Activated CD8-positive, alpha-beta T cell treated with anti-CD3 and anti-CD28 coated beads, Interleukin-2, amount 10 ng/mL, durations not matched to agents 7 days and 5 days (primary cell): Measurements from ENCODE around the gene BRSK2. TPM values are rescaled to one million over a fixed set of nuclear protein-coding genes. Genes with fewer than 3 reads are reported as not detected.

Experiments
- ATAC-seq: fragments of 150-1000 bp; cut with Tn5 transposase; one replicate; pipeline ENCODE4 v1.10.0; 2021; ENCODE audit warnings: moderate library complexity
- CTCF ChIA-PET: fragments of 350-600 bp; sonication (Branson Sonifier 250); formaldehyde crosslinking; loops from one replicate; lab custom pipeline; 2021; ENCODE audit warnings: antibody characterized with exemption; lab: Charles Lee
- POLR2A ChIA-PET: fragments of 350-600 bp; sonication (Branson Sonifier 250); formaldehyde crosslinking; loops from one replicate; lab custom pipeline; 2021; ENCODE audit warnings: antibody characterized with exemption; lab: Charles Lee
- DNase-seq: peaks from one replicate; pipeline ENCODE4 v3.0.0-alpha.2; 2020
- H3K27ac Mint-ChIP-seq: one replicate; pipeline ENCODE4 v1.8.0; 2021; ENCODE audit warnings: mild to moderate bottlenecking, mixed read lengths
- H3K27me3 Mint-ChIP-seq: one replicate; pipeline ENCODE4 v1.8.0; 2021; ENCODE audit warnings: low read depth, mixed read lengths
- H3K36me3 Mint-ChIP-seq: one replicate; pipeline ENCODE4 v1.8.0; 2021; ENCODE audit warnings: low read depth, mixed read lengths
- H3K4me1 Mint-ChIP-seq: one replicate; pipeline ENCODE4 v1.8.0; 2021; ENCODE audit warnings: low read depth, mixed read lengths
- H3K4me3 Mint-ChIP-seq: one replicate; pipeline ENCODE4 v1.8.0; 2021; ENCODE audit warnings: mild to moderate bottlenecking, mixed read lengths
- H3K9me3 Mint-ChIP-seq: one replicate; pipeline ENCODE4 v1.8.0; 2022; ENCODE audit warnings: mixed read lengths; ENCODE audit not compliant: insufficient read depth
- total RNA-seq, 2 experiments: library from RNA; stranded (reverse); gene quantifications; one replicate each; pipeline ENCODE4 v1.2.3, GENCODE V29; 2021

BRSK2 gene
- total RNA-seq, 2 experiments from 2014 or later, result 0.39 TPM; not detected in 1

DNA sequence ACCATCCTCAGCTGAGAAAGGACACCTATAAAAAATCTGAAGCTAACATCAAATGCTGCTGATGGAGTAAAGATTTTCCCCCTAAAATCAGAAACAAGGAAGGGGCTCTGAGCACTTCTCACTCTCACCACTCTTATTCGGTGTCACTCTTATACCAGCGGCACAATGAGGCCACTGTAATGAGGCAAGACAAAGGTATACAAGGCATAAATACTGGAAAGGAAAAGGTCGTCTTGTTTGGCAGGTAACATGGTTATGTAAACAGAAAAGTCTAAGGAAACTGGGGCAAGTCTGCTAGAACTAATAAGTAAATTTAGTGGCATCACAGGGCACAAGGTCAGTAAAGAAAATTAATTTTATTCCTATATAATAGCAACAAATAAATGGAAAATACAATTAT lies 104.9 kb downstream of the BRSK2 start:
- Mint-ChIP-seq H3K4me3 (no peak overlapping the region), H3K36me3 (peaks cover 11% of the 10 kb centered on the region), H3K27me3 (no peaks in the 10 kb centered on the region), H3K27ac (no peak overlapping the region), H3K4me1 (no peaks in the 10 kb centered on the region), H3K9me3 (no peaks in the 10 kb centered on the region)
- DNase-seq (no peak), ATAC-seq (no peak)
- CTCF ChIA-PET, result no interaction called here
- POLR2A ChIA-PET, result no interaction called here

DNA sequence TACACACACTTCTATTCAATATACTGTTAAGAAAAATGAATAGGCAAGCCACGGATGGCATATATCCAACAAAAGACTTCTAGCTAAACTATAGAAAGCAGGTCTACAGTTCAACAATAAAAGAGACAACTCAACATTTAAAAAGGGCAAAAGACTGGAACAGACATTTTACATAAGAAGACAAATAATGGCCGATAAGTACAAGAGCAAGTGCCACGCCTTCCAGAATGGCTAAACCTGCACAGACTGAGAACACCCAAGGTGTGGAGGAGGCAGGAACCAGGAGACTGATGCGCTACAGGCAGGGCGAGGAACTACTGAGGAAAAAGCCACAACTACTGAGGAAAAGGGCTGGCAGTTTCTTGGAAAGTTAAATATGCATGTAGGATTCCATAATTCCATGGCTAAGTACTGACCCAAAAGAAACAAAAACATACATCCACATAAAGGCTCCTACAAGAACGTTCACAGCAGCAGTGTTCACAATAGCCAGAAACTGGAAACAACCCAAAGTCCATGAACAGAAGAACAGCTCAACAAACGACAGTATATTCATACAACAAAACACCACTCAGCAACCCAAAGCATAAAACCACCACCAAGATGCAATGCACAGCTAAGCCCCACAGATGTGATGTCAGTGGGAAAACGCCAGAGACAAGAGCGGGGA lies 106.5 kb downstream of the BRSK2 start:
- Mint-ChIP-seq H3K4me1 (peaks cover 3% of the 10 kb centered on the region), H3K27me3 (no peaks in the 10 kb centered on the region), H3K4me3 (no peak overlapping the region), H3K27ac (no peak overlapping the region), H3K36me3 (peaks cover 24% of the 10 kb centered on the region), H3K9me3 (no peaks in the 10 kb centered on the region)
- POLR2A ChIA-PET, result no interaction called here
- CTCF ChIA-PET, result no interaction called here
- DNase-seq, result no peak
- no peak for ATAC-seq

DNA sequence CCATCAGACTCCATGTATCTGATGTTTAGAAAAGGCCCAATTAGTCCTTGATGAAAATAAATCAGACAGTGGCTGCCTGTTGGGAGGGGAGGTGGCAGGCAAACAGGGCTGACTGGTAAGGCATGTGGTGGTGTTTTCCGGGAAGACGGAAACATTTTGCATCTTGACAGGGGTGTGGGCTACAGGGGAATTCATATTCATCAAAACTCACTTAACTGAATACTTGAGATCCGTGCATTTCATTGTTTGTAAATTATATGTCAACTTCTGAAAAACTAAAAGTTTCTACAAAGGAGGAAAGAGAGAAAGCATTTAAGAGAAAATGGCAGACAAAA lies 107.0 kb downstream of the BRSK2 start:
- CTCF ChIA-PET, result no interaction called here
- Mint-ChIP-seq H3K27me3 (no peaks in the 10 kb centered on the region), H3K4me1 (peaks cover 3% of the 10 kb centered on the region), H3K4me3 (no peak overlapping the region), H3K27ac (no peak overlapping the region), H3K36me3 (peaks cover 25% of the 10 kb centered on the region), H3K9me3 (no peaks in the 10 kb centered on the region)
- ATAC-seq (no peak), DNase-seq (no peak)
- POLR2A ChIA-PET, result no interaction called here

DNA sequence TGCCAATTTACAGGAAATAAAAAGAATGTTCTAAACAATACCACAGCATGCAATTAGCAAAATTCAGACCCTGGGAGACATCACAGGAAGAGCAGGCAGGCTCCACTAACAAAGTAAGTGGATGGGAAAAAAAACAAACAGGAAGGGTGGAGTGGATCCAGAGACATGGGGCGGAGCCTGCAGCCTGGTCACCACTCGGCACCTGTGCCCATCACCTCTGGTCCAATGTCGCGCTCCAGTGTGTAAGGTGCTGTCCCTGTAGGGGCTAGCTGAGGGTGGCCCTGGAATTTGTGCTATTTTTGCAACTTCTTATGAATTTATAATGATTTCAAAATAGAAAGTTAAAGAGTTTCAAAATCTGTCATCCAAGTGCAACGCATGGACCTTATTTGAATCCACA lies 107.9 kb downstream of the BRSK2 start:
- no peak overlapping the region for H3K4me3 Mint-ChIP-seq
- no peak for ATAC-seq
- ChIA-PET POLR2A (no interaction called here), CTCF (no interaction called here)
- DNase-seq, result no peak
- H3K27ac Mint-ChIP-seq, result no peak overlapping the region
- H3K4me1 Mint-ChIP-seq, result peaks cover 3% of the 10 kb centered on the region
- no peaks in the 10 kb centered on the region for H3K9me3 Mint-ChIP-seq
- no peaks in the 10 kb centered on the region for H3K27me3 Mint-ChIP-seq
- peaks cover 26% of the 10 kb centered on the region for H3K36me3 Mint-ChIP-seq

DNA sequence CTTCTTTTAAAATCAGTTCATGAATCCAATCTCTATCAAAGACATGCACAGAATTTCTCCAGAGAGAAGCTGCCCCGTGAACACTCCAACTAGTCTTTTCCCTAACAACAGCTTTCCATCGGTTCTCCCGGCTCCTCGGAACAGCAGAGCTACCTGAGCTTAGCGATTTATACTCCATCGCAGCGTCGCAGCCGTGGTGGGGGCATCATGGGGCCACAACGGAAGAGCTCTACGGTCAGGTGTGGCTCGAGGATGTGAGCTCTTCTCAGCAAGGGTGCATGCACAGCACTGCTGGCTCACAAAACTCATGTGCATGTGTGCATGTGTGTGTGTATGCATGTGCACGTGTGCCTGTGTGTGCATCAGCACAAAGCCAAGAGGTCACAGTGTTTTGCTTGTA lies 108.5 kb downstream of the BRSK2 start:
- H3K9me3 Mint-ChIP-seq, result no peaks in the 10 kb centered on the region
- CTCF ChIA-PET, result no interaction called here
- H3K4me3 Mint-ChIP-seq, result no peak overlapping the region
- ATAC-seq, result no peak
- H3K4me1 Mint-ChIP-seq, result peaks cover 3% of the 10 kb centered on the region
- no peak for DNase-seq
- peaks cover 26% of the 10 kb centered on the region for H3K36me3 Mint-ChIP-seq
- POLR2A ChIA-PET, result no interaction called here
- H3K27ac Mint-ChIP-seq, result no peak overlapping the region
- H3K27me3 Mint-ChIP-seq, result no peaks in the 10 kb centered on the region

DNA sequence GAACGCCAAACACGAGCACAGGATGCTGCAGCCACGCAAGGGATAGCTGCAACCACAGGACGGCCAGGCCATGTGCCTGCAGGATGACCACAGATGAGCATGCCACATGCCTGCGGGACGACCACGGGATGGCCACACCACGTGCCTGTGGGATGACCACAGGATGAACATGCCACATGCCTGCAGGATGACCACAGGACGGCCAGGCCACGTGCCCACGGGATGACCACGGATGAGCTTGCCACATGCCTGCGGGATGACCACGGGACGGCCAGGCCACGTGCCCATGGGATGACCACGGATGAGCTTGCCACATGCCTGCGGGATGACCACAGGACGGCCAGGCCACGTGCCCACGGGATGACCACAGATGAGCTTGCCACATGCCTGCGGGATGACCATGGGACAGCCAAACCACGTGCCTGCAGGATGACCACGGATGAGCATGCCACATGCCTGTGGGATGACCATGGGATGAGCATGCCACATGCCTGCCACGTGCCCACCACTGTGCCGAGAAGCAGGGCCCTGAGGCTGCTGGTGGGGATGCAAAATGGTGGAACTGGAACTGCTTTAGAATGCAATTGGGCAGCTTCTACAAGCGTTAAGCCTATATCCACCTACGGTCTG lies 109.6 kb downstream of the BRSK2 start:
- Mint-ChIP-seq H3K4me1 (peaks cover 3% of the 10 kb centered on the region), H3K27ac (no peak overlapping the region), H3K27me3 (no peaks in the 10 kb centered on the region), H3K9me3 (no peaks in the 10 kb centered on the region), H3K4me3 (no peak overlapping the region), H3K36me3 (peaks cover 26% of the 10 kb centered on the region)
- DNase-seq (no peak), ATAC-seq (no peak)
- ChIA-PET POLR2A (no interaction called here), CTCF (no interaction called here)

DNA sequence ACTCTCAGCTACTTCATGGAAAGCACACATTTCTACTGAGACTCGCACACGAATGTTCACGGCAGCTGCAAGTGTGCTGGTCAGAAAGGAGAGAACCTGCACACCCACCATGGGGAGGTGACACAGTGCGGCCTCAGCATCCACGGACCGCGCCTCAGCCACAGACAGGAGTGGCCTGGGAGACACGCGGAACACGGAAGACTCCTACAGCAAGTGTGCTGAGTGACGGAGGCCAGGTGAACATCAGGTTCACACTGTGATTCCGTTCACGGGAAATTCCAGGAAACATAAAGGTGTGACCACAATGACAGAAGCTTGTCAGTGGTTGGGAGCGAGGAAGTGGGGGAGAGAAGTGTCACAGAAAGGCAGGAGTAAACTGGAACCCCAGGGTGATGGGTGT lies 110.2 kb downstream of the BRSK2 start:
- DNase-seq, result no peak
- Mint-ChIP-seq H3K9me3 (no peaks in the 10 kb centered on the region), H3K36me3 (peaks cover 26% of the 10 kb centered on the region), H3K4me1 (peaks cover 3% of the 10 kb centered on the region), H3K27ac (no peak overlapping the region), H3K27me3 (no peaks in the 10 kb centered on the region), H3K4me3 (no peak overlapping the region)
- no peak for ATAC-seq
- POLR2A ChIA-PET, result no interaction called here
- CTCF ChIA-PET, result no interaction called here

DNA sequence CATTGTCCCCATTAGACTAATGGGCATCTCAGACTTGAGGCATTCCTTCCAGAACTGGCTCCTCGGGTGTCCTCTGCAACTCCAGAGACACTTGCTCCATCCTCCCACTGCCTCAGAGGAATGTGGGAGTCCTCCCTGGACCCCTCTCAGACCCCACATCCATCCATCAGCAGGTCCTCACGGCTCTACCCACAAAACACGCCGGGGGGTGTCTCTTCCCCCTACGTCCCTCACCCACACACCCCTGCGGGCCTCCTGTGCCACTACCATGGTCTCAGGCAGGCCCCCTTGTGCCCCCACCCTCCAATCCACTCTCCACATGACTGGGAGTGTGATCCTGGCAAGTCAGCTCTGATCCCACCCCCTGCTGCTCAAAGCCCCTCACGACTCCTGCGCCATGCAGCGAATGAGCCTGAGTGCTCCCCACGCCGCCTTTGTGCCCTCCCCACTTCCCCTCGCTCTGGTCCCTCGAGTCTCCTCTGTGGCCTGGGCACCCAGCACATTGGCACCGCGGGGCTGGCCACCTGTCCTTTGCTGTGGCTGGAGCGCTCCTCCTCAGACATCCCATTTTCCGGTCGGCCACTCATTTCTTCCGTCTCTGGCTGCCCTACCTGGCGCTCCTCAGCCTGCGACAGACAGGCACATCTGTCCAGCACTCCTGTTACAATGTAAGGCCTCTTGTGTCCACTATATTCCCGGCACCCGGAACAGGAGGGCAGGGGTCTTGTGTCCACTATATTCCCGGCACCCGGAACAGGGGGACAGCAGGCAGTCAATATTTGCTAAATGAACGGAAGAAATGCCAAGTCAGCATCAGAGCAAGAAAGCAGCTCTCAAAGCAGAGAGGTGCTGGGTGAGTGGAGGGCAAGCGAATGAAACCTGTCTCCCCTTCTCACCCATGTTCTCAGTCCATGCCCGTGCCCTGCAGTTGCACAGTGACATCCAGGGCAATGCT lies 111.0 kb downstream of the BRSK2 start:
- DNase-seq, result no peak
- ChIA-PET POLR2A (no interaction called here), CTCF (no interaction called here)
- peaks cover 3% of the 10 kb centered on the region for H3K4me1 Mint-ChIP-seq
- no peaks in the 10 kb centered on the region for H3K27me3 Mint-ChIP-seq
- no peak overlapping the region for H3K27ac Mint-ChIP-seq
- H3K4me3 Mint-ChIP-seq, result no peak overlapping the region
- no peaks in the 10 kb centered on the region for H3K9me3 Mint-ChIP-seq
- H3K36me3 Mint-ChIP-seq, result peaks cover 26% of the 10 kb centered on the region
- ATAC-seq, result no peak

DNA sequence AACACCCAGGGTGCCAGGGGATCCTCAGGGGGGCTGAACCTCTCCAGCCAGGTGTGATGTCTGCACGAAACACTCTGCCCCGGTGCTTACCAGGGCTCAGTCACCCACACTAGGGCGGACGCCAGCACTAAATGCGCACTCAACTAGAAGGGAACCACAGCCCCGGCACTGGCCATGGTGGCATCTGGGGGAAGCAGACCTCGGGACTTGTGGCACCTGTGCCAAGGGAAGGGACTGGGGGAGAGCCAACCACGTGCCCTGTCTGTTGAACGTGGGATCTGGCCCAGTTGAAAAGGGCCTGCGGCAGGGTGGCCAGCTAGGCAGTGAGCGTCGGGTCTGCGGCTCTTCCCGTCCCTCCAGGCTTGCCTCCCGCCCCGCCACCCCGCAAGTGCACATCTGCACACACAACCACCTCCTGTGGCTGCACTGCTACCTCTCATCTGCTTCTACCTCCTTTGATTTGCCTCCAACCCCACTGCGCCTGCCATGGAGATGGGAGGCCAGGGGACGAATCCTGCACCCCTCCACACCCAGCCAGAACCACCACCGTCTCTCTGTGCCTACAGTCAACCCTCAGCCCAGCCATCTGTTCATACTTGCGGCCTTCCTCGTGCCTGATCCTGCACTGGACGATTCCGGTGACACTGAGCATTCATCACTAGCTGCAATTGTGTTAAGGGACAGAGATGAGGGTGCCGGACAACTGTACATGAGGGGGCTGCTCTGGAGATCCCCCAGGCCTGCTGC lies 111.9 kb downstream of the BRSK2 start:
- no peak for ATAC-seq
- H3K27ac Mint-ChIP-seq, result no peak overlapping the region
- no peak overlapping the region for H3K4me3 Mint-ChIP-seq
- peaks cover 26% of the 10 kb centered on the region for H3K36me3 Mint-ChIP-seq
- POLR2A ChIA-PET, result no interaction called here
- H3K9me3 Mint-ChIP-seq, result no peaks in the 10 kb centered on the region
- H3K27me3 Mint-ChIP-seq, result no peaks in the 10 kb centered on the region
- DNase-seq, result no peak
- CTCF ChIA-PET, result no interaction called here
- peaks cover 3% of the 10 kb centered on the region for H3K4me1 Mint-ChIP-seq

DNA sequence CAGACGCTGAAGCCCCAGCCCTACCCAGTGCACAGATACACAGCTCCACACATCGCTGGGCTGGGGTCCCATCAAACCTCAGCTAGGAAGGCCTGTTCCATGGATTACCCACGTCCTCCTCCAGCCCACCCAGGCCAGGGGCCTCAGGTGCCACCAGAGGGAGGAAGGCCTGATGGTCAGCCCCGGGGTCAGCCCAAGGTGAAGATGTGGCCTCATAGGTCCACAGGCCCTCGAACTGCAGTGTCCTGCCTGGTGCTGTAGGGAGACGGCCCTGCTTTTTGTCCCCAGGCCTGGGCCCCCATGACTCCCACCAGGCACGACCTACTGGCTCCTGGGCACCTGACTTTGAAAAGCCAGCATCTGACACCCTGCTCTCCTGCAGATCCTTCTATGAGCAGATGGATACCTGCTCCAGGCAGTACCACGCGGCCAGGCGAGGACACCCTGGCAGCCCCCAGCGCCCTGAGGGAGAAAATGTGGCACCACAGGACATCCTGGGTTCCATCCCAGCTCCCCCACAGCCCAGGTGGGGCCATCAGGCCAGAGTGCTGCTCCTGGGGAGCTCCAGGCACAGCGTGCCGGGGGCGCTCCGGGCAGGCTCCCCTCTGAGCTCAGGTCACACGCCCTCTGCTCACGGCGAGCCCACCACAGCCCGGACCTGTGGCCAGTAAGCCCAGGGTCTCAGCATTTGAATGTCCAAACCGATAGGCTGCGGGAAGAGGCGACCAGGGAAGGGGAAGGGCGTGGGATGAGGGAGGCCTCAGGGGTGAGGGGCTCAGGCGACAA lies 112.6 kb downstream of the BRSK2 start:
- H3K4me1 Mint-ChIP-seq, result peaks cover 3% of the 10 kb centered on the region
- ChIA-PET CTCF (no interaction called here), POLR2A (no interaction called here)
- no peak for DNase-seq
- no peaks in the 10 kb centered on the region for H3K27me3 Mint-ChIP-seq
- ATAC-seq, result no peak
- H3K36me3 Mint-ChIP-seq, result peaks cover 26% of the 10 kb centered on the region
- no peak overlapping the region for H3K4me3 Mint-ChIP-seq
- no peak overlapping the region for H3K27ac Mint-ChIP-seq
- no peaks in the 10 kb centered on the region for H3K9me3 Mint-ChIP-seq
